Superior temporal gyrus (tissue), 1 donor: ENCODE results near the gene PSMB8.
"Not testable (repeated sequence)": the region's sequence is repeated elsewhere in the genome, so short reads cannot be mapped to it uniquely, and the experiment has no call there.

Experiments
- DNase-seq: peaks from one replicate; pipeline ENCODE4 v3.0.0-alpha.2; 2016; ENCODE audit errors: extremely low spot score

The PSMB8 gene

DNA sequence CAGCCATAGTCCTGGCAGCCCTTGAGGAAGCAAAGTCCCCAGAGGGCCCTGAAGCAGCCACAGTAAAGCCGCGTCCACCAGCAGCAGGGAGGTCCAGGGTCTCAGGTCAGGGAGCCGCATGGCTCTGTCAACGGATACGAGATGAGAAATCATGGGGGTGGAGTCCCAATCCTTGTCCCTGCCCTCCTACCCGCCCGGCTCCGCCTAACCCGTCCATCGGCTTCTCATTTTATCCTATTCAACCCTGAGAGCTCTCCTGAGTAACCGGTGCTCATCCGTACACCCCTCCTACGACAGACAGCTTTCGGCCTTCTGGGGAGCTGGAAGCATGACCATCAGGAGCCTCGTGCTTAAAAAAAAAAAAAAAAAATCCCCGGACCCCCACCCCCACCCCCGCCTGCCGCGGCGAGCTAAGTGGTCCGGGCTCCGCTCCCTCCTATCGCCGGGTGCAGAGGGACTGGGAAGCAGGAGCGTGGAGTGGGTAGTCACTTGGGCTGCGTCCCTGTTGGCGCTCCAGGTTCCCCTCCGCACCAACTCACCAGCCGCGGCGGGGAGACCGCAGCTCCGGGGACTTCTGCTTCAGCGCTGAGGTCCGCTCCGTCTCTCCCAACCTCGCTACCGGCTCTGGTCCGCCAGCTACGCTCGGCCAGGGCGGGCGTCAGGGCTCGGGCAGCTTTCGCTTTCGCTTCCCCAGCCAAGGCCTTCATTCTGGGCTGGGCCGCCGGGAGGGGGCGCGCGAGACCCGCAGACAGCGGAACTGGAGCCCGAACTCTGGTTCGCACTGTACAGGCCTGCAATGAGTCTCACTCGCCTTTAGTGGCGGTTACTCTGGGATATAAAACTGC lies 5.5 kb downstream of the PSMB8 start, which contains the start of gene TAP2:
Gene TAP2, minus strand, starts transcription at position 626 of the 845 bp plus-strand sequence. Its CDS starts 506 bp downstream, at position 120.
- peak; percentile 95 for DNase-seq

DNA sequence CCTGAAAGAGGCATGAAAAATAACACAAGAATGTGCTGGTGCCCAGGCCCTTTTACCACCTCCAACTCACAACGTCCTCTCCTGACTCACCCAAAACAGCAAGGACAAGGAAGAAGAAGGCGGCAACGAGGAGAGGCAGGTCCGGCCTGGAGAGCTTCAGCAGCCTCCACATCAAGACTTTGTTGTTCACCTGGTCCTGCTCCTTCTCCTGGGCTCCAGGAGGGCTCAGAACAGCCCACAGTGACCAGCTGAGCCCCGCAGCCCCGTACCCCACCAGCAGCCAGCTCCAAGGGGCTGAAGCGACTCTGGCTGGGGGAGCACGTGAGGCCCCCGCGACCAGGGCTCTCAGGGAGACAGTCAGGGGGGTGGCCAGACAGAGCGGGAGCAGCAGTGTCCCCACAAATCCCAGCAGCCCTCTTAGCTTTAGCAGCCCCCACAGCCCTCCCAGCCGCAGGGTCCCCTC lies 6.2 kb downstream of the PSMB8 start:
- no peak for DNase-seq

DNA sequence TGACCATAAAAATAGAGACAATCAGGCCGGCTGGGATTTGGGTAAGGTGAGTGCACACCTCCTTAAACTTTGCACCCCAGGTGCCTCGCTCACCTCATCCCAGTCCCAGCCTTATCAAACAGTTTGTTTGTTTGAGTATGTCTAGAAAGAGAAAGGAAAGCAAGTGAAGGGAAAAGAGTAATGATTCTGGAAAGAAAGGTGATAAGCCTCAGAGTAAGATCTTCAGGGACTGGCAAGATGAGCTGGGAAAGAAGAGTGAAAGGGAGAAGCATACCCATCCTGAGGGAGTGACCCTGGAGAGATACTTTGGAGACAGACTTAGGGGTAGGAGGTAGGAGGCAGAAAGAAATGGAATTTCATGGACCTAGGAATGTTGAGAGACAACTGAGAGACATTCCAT lies 7.0 kb downstream of the PSMB8 start:
- DNase-seq, result no peak

DNA sequence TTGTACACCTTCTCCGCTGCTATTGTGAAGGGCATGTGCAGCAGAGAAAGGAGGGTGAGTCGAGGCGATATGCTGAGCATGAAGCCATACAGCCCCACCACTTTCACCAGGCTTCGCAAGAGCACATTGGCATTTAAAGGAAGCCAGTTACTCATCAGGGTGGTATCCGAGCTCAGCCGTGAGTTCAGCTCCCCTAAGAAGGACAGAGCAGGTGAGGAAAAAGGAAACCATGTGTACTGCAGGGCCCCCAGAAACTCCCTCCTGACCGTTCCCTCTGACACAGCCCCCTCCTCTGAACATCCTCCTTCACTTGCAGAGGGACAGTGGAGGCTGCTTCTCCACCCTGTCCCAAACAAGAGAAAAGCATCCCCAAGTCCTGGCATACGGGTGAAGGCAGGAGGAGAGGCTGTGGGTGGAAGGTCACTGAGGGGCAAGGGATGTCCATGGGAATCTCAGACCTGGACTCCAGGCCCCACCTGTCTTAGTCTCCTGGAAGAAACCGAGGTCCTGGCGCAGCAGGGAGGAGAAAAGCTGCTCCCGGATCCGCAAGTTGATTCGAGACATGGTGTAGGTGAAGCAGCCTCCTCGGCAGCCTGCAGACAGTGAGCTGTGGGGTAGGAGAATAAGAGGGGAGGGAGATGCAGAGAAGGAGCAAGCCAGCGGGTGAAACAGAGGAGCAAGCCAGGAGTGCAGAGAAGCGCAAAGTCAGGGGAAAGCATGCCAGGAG lies 8.5 kb downstream of the PSMB8 start:
- no peak for DNase-seq

DNA sequence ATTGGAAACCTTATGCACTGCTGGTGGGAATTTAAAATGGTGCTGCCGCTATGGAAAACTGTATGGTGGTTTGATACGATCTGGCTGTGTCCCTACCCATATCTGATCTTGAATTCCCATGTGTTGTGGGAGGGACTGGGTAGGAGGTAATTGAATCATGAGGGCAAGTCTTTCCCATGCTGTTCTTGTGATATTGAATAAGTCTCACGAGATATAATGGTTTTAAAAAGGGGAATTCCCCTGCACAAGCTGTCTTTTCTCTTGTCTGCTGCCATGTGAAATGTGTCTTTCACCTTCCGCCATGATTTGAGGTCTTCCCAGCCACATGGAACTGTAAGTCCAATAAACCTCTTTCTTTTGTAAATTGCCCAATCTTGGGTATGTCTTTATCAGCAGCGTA lies 10.2 kb downstream of the PSMB8 start:
- DNase-seq, result no peak

DNA sequence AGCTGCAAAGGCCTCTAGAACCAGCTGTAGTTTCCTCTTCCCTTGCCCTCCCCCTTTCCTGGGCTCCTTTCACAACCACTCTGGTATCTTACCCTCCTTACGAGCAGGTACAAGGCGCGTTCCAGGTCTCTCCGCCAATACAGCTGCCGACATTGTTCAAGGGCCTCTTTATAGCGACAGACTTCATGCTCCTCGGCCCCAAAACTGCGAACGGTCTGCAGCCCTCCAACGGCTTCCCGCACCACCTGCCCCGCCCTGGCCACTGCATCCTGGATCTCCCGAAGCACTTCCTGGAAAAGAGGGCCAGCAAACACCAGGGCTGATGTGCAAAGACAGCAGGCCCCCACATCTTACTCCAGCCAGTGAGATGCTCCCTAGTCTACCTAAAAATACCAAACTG lies 11.3 kb downstream of the PSMB8 start:
- no peak for DNase-seq

DNA sequence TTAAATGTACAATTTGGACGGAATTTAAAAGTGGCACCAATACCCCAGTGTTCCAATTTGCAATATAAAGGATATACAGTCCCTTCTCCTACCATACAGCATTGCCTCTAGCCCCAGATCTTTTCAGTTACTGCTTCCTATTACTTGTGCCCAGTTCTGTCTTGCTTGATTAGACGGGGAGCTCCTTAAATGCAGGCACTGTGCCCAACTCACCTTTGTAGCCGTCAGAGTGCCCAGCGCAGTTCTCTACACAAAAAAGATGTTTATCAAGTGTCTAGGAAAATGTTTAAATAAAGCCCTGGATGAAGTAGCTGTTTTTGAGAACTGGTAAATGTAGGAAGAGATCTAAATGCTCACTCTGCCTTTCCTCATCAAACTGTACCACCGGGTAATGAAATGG lies 12.9 kb downstream of the PSMB8 start:
- DNase-seq, result no peak

DNA sequence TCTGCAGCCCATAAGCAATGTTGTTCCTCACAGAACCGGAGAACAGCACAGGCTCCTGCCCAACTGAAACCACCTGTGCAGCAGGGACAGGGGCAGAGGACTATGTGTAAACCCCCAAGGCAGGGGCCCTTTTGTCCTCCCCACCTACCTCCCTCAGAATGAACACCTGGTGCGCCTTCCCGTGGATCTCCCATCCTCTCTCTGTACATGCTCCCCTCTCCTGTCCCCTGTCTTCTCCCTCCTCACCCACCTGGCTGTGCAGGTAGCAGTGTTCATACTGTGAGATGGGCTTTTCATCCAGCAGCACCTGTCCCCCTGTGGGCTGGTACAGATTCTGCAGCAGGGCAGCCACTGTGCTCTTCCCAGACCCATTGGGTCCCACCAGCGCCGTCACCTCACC lies 13.8 kb downstream of the PSMB8 start:
- no peak for DNase-seq

DNA sequence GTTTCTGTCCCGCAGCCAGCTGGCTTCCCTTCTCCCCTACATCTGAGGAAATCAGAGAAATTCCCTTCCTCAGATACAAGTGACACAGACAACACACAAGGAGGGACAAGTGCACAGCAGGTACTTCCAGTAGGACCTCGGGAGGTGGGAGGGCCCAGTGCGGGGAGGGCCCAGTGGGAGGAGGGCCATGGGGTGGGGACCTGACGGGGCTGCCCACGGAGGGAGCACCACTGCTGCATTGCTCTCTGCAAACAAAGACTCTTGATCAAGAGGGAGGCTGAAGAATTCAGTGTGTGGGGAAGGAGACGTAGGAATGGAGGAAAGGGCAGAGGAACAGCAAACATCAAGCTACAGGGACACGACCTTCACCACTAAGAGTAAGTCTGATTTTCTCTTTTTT lies 14.4 kb downstream of the PSMB8 start:
- DNase-seq, result no peak

DNA sequence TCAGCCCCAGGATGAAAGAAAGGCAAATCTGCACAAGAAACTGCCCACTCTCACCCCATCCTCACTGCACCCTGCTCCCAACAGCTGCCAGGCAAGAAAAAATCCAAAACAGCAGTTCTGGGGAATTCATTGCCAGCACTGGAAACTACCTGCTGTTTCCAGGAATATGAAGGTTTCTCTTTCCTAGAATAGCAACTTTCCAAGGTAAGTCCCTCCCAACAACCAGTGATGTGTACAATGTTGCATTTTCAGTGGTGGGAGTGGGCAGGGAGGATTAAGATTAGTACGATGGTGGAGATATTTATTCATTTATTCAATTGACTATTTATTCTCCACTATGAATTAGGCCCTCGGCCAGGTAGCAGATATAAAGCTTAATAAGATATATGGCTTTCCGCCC lies 16.8 kb downstream of the PSMB8 start:
- DNase-seq, result no peak

DNA sequence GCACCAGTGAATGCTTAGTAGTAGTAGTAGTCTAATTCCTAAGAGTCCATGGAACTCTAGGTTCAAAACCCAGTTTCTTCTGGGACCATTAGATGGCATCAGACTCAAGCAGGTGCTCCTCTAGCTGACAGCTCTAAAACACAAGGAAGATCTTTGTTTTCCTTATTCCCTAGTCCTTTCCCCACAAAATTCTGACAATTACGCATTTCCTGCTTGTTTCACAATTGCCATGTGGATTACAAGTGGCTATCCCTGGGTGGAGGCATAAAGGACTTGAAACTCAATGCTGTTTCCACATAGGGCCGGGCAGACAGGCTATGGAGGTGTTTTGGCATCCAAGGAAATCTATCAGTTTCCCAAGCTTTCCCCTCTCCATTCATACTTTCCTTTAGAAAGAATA lies 17.9 kb downstream of the PSMB8 start:
- DNase-seq, result peak; percentile 56

DNA sequence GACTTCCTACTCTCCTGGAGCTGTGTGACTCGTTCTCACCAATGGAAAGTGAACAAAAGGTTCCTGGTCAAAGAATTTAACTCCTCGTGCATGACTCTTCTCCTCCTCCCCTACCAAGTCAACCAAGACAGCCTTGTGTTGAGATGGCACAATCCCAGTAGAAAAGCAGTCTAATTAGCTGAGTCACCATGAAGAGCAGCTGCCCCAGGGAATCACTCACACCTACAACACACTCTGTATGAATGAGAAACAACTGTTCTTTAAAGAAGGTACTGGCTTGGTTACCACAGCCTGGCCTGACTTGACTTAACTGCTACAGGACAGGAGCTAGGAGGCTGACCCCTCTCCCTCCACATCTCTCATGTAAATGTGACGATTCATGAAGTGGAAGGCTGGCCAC lies 24.1 kb downstream of the PSMB8 start:
- no peak for DNase-seq

DNA sequence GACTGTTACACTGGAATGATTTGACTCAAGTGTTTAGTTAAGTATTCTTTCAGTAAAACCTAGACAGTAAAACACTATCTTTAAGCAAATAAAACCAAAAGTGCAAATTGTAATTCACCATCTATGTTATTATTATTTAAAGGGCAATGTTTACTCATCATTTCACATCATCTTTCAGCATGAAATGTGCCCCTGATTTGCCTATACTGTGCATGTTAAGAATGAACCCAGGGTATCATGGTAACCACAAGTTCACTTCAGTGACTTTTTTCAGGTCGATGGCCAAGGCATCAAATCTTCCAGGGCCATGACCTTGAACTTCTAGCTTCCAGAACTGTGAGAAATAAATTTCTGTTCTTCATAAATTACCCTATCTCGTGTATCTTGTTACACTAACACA lies 25.0 kb downstream of the PSMB8 start:
- DNase-seq, result no peak

DNA sequence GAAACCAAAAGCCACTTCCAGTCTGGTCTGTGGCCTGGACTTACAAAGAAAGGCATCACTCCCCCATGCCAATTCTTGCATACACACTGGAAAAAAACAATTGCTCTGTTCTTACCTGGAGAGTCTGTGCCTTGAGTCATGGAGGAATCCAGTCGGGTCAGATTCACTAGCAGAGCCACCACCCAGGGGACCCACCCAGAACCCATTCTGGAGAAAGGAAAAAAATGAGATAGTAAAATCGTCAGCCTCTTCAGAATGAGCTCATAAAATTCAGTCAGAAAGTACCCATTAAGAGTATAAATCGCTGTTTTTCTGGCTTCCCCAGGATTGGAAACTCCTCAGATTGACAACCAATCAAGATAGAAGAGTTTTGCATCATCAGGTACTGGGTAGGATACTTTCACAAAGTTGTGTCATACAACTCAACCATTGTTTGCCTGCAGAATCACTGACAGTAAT lies 27.1 kb downstream of the PSMB8 start, which contains the start of gene HLA-DOB:
Gene HLA-DOB, minus strand, starts transcription at position 257 of the 459 bp plus-strand sequence. Its CDS starts 51 bp downstream, at position 206.
- DNase-seq, result peak; percentile 22

DNA sequence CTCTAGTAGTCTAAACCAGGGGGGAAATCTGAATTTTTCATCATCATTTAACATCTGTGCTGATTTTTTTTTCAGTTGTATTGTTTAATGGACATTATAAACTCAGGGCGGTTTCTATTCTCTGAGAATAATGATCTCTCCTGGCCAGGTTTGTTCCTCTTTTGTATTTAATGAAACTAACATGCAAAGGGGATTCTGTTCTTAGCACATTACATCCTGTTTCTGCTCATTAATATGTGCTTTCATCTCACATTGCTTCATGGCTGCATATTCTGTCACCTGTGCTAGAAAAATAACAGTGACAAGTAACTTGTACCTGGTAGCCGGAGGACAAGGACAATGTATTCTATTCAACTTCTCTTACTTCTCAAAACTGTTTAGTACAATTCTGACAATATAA lies 27.9 kb downstream of the PSMB8 start:
- DNase-seq, result no peak

DNA sequence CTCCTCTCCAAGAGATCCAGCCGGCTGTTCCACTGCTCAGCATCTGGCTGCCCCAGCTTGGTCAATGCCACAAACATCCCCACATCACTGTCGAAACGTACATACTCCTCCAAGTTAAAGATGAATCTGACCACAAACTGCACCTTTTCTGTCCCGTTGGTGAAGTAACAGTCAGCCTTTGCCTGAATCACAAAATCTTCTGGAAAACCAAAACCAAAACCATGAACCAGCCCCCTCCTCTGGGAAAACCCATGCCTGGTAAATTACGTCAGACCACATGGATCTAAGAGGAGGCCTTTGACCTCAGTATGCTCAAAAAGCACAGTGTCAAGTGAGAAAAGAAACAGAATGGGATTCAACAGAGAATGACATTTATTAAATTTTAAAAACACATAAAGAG lies 28.7 kb downstream of the PSMB8 start:
- DNase-seq, result no peak

DNA sequence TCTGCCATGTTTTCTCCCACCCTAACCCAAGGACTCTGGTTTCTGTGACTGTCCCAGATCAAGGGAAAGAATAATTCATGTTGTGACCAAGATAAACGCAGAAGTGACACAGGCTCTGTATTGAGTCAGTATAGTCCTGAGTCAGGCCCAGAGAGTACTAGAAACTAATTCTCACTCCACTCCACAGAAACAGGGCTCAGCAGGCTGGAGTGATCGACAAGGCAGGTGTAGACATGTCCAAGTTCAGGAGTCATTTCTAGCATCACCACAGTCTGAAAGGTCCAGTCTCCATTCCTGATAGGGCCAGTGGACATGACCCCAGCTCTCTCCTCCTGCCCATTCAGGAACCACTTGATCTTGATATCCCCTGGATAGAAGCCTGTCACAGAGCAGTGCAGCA lies 29.7 kb downstream of the PSMB8 start:
- no peak for DNase-seq

DNA sequence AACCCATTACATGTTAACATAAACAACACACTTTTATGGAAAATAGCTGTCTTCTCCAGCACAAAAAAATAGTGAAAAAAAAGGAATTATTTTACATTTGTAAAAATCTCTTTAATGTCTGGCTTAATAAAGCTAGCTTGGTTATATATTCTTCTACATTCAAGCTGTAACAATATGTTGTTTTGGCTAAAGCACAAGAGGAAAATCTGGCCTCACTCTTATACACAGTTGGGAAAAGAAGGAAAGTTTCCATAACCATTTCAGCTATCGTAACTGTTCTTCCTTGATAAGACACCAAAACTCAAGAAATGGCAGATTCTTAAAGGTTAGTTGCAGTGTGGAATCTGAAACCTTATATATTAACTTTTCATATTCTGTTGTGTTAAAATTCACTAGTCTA lies 34.7 kb downstream of the PSMB8 start:
- DNase-seq, result no peak

DNA sequence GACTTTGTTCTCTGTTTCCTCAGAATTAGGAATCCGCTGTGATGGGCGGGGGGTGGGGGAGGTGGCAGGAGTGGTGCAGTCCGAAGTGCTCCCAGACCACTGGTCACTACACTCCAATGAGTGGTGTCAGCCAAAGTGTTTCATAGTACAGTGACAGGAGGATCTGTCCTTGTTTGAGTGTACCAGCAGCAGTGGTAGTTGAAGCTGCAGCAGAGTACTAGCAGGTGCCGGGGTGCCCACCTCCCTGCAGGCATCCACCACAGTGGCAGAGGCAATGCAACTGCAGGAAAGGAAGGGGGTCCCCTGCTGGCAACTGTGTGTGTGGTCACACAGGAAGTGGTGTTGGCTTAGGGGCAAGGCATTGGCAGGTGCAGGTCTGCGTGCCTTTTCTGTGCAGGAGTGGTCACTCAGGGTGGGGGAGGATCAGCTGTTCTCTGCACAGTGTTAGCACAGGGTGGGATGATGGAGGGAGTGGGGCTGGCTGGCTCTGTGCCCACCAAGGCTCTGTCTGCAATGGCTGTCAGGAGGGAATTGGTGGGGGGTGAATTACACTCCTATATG lies 36.7 kb downstream of the PSMB8 start:
- DNase-seq, result no peak

DNA sequence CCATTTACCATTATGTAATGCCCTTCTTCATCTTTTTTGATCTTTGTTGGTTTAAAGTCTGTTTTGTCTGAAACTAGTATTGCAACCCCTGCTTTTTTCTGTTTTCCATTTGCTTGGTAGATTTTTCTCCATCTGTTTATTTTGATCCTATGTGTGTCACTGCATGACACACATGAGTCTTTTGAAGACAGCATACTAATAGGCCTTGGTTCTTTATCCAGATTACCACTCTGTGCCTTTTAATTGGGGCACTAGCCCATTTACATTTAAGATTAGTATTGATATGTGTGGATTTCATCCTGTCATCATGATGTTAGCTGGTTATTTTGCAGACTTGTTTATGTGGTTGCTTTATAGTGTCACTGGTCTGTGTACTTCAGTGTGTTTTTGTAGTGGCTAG lies 38.4 kb downstream of the PSMB8 start:
- not testable (repeated sequence) for DNase-seq

DNA sequence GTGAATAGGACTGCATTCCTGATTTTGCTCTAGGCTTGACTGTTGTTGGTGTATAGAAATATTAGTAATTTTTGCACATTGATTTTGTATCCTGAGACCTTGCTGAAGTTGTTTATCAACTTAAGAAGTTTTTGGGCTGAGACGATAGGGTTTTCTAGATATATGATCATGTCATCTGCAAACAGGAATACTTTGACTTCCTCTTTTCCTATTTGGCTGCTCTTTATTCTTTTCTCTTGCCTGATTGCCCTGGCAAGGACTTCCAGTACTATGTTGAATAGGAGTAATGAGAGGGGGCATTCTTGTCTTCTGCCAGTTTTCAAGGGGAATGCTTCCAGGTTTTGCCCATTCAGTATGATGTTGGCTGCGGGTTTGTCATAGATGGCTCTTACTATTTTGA lies 40.4 kb downstream of the PSMB8 start:
- no peak for DNase-seq

DNA sequence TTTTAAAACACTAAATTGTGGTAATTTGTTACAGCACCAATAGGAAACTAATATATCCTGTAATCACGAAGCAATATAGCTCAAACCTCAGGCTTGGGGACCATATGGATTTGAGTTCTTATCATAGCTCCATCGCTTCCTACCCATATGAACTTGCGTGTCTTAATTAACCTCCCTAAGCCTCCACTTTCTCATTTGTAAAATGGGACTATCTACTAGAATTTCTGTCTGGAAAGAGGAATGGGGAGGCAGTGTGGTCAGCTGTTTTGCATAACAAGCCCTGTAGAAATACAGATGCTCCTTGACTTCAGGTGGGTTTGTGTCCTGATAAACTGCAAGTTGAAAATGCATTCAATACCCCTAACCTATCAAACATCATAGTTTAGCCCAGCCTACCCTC lies 44.1 kb downstream of the PSMB8 start:
- no peak for DNase-seq

DNA sequence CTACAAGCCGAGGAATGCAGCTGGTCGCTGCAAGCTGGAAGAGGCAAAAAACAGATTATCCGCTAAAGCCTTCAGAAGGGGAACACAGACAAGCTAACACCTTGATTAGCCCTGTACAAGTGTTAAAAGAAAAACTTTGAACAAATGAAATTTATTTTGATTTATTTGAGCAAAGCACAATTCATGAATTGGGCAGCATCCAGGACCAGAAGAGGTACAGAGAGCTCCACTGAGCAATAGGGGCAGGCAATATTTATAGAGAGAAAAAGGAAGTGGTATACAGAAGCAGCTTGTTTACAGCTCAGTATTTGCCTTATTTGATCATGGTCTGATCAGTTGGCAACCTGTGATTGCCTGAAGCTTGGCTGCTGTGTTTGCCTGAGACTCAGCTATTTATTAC lies 44.7 kb downstream of the PSMB8 start:
- no peak for DNase-seq
